ENCODE results near the gene TNKS2.

GRCh38 chr10:91782539-91782938, 15.7 kb upstream of the TNKS2 start:
- no peak for TF ChIP-seq EZH2 (IDR thresholded peaks at IDR 0.05)
- no peak for TF ChIP-seq CTCF (IDR thresholded peaks at IDR 0.05)
- no peak for TF ChIP-seq EZH2phosphoT487 (IDR thresholded peaks at IDR 0.05)

Measured in neural progenitor cell (in vitro differentiated cells).